HepG2 (cell line): ENCODE measurements around the gene IFITM5. TPM values are rescaled to one million over a fixed set of nuclear protein-coding genes. Genes with fewer than 3 reads are reported as not detected.

Experiments used
- AKNA ChIP-seq: sonication (generic); formaldehyde crosslinking; IDR thresholded peaks from 2 replicates; pipeline ENCODE4 v1.4.0; 2020; ENCODE audit warnings: missing genetic modification reagents, borderline replicate concordance
- PLSCR1 ChIP-seq: sonication (generic); formaldehyde crosslinking; IDR thresholded peaks from 2 replicates; pipeline ENCODE4 v1.5.0; 2020; ENCODE audit warnings: missing genetic modification reagents, mild to moderate bottlenecking, borderline replicate concordance
- TBP ChIP-seq: sonication (generic); formaldehyde crosslinking; IDR thresholded peaks from 2 replicates; pipeline ENCODE4 v1.5.0; 2020; ENCODE audit warnings: missing genetic modification reagents
- ZNF552 ChIP-seq: sonication (generic); formaldehyde crosslinking; IDR thresholded peaks from 2 replicates; pipeline ENCODE4 v1.9.0; 2022; ENCODE audit warnings: missing genetic modification reagents, mild to moderate bottlenecking, borderline replicate concordance
- ZNF770 ChIP-seq: sonication (generic); formaldehyde crosslinking; IDR thresholded peaks from 2 replicates; pipeline ENCODE4 v1.5.0; 2020; ENCODE audit warnings: mild to moderate bottlenecking, missing genetic modification reagents
- ZNF780A ChIP-seq: sonication (generic); formaldehyde crosslinking; IDR thresholded peaks from 2 replicates; pipeline ENCODE4 v1.8.0; 2022; ENCODE audit warnings: mild to moderate bottlenecking, missing genetic modification reagents, moderate library complexity
- ZSCAN12 ChIP-seq: sonication (generic); formaldehyde crosslinking; IDR thresholded peaks from 2 replicates; pipeline ENCODE4 v1.9.0; 2021; ENCODE audit warnings: mild to moderate bottlenecking, missing genetic modification reagents
- polyA plus RNA-seq, 8 experiments: library from polyadenylated mRNA; depleted of rRNA in 3 of 8; stranded (reverse) in 7 of 8; unstranded in 1 of 8; fragments of >200 nt; fragmentation: Illumina TruSeq in 4 of 8; extraction: Trizol in 4 of 8; gene quantifications; 2 replicates each; pipeline versions ENCODE4 v1.2.1 to v1.2.3, GENCODE V29; 2011 to 2016; ENCODE audit warnings: low read depth in 4 of 8, missing spikeins in 1 of 8, mixed read lengths in 1 of 8; ENCODE audit not compliant: insufficient read depth in 1 of 8
- total RNA-seq, 5 experiments: library from RNA; depleted of rRNA; stranded (reverse); fragments of >200 nt; fragmentation: Illumina TruSeq; extraction: Trizol; gene quantifications; 2 replicates each; pipeline ENCODE4 v1.2.3, GENCODE V29; 2016; ENCODE audit warnings: low read depth in 1 of 5

The IFITM5 gene
- total and polyA plus RNA-seq, 2 of the 13 experiments (the other 11 are each of a cell fraction or from before 2014, with no cell fraction given): not detected

GRCh38 chr11:250740-251299 is 48.5 kb downstream of the IFITM5 start (continued):
- TF ChIP-seq AKNA (CRISPR knock-in tag) (no peak), ZNF552 (CRISPR knock-in tag) (no peak), ZNF780A (CRISPR knock-in tag) (no peak), PLSCR1 (CRISPR knock-in tag) (no peak), ZNF770 (CRISPR knock-in tag) (no peak), ZSCAN12 (CRISPR knock-in tag) (no peak), TBP (CRISPR knock-in tag) (no peak)
